Mammary epithelial cell (primary cell): ENCODE data around the gene DYNC1H1.

ENCODE experiments used
- CTCF ChIP-seq, 2 donors: IDR thresholded peaks in 1 of 2; conservative IDR thresholded peaks in 1 of 2; 2 replicates each; pipeline ENCODE4 v1.5.1; 2011 to 2012; ENCODE audit warnings: inconsistent platforms in 2 of 2, low read length in 2 of 2, mild to moderate bottlenecking in 2 of 2, control low read depth in 1 of 2, low read depth in 1 of 2; ENCODE audit not compliant: insufficient read depth in 1 of 2; ENCODE audit errors: extremely low read depth in 1 of 2
- EZH2 ChIP-seq: IDR thresholded peaks from 2 replicates; pipeline ENCODE4 v1.6.1; 2012; ENCODE audit warnings: low read length, inconsistent platforms, borderline replicate concordance

GRCh38 chr14:102055181-102055901 is 91.0 kb downstream of the DYNC1H1 start:
- TF ChIP-seq EZH2 (no peak), CTCF (conservative IDR thresholded peaks at IDR 0.05 in 1 of 2, IDR thresholded peaks at IDR 0.05 in 1 of 2; ENCODE audit: extremely low read depth in 1 of 2, insufficient read depth in 1 of 2, low read depth in 1 of 2, low read length in 2 of 2) (no peak)
